Tibial artery (tissue), 4 donors: Measurements from ENCODE around the gene DGKB.

Source experiments
- DNase-seq, 2 donors: peaks; one replicate each; pipeline ENCODE4 v3.0.0-alpha.2; 2019
- H3K27ac ChIP-seq, 2 donors: fragments of 200-600 bp; sonication (generic) in 1 of 2; 1 replicate in 1 of 2; 2 replicates in 1 of 2; pipeline ENCODE4 v1.5.1; 2018 to 2019; ENCODE audit warnings: mild to moderate bottlenecking in 1 of 2
- H3K27me3 ChIP-seq, 2 donors: fragments of 200-600 bp; sonication (generic) in 1 of 2; one replicate each; pipeline versions ENCODE4 v1.5.1 to v1.6.0; 2016 to 2019
- H3K36me3 ChIP-seq, 3 donors: fragments of 200-600 bp; sonication (generic) in 2 of 3; one replicate each; pipeline ENCODE4 v1.5.1; 2016 to 2019; ENCODE audit warnings: mild to moderate bottlenecking in 2 of 3
- H3K4me1 ChIP-seq, 4 donors: fragments of 200-600 bp; sonication (generic) in 2 of 4; 1 replicate in 3 of 4; 2 replicates in 1 of 4; pipeline ENCODE4 v1.5.1; 2016 to 2019
- H3K4me3 ChIP-seq, 2 donors: fragments of 200-600 bp; sonication (generic) in 1 of 2; 1 replicate in 1 of 2; 2 replicates in 1 of 2; pipeline ENCODE4 v1.5.1; 2018 to 2019; ENCODE audit warnings: mild to moderate bottlenecking in 2 of 2
- H3K9me3 ChIP-seq, 3 donors: fragments of 200-600 bp; sonication (generic) in 1 of 3; one replicate each; pipeline ENCODE4 v1.5.1; 2016 to 2019
- intact Hi-C: fragments of 100-400 bp; cut with DNase I; formaldehyde crosslinking; loops from one replicate; pipeline ENCODE4 v1.15.0; 2023; ENCODE audit warnings: low total_unique reads
- TF ChIP-seq, protein P1 (sequence below), 2 experiments: fragments of 200-600 bp in 1 of 2; fragments of 450-650 bp in 1 of 2; IDR thresholded peaks; one replicate each; pipeline ENCODE4 v1.5.1; 2017 to 2019; ENCODE audit warnings: antibody characterized with exemption in 2 of 2, mild to moderate bottlenecking in 1 of 2, moderate library complexity in 1 of 2

DGKB gene

DNA sequence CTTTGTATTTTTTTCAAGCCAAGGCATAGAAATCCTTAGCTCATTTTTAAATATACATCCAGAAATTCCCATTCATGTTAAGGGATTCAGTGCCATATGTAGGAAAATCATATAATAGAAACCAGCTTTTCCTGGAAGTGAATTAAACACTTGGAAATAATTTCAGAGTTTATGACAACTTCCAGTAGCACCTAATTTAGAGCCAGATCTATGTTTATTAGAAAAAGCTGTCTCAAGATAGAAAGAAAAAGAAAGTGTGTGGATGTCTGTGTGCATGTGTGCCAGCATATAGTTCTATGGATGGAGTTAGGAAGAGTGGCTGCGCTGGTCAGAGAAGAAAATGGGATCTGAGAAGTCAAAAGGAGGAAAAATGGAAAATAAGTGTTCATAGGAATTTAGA, 225.7 kb downstream of the DGKB start:
- H3K36me3 ChIP-seq, result no peaks in the 10 kb centered on the region
- no peaks in the 10 kb centered on the region for H3K9me3 ChIP-seq
- no peak overlapping the region for H3K4me3 ChIP-seq
- intact Hi-C loops, result no loop called here
- no peaks in the 10 kb centered on the region for H3K27me3 ChIP-seq
- no peak overlapping the region for H3K27ac ChIP-seq
- no peak for DNase-seq
- H3K4me1 ChIP-seq, result no peaks in the 10 kb centered on the region
- TF ChIP-seq, protein P1, sequence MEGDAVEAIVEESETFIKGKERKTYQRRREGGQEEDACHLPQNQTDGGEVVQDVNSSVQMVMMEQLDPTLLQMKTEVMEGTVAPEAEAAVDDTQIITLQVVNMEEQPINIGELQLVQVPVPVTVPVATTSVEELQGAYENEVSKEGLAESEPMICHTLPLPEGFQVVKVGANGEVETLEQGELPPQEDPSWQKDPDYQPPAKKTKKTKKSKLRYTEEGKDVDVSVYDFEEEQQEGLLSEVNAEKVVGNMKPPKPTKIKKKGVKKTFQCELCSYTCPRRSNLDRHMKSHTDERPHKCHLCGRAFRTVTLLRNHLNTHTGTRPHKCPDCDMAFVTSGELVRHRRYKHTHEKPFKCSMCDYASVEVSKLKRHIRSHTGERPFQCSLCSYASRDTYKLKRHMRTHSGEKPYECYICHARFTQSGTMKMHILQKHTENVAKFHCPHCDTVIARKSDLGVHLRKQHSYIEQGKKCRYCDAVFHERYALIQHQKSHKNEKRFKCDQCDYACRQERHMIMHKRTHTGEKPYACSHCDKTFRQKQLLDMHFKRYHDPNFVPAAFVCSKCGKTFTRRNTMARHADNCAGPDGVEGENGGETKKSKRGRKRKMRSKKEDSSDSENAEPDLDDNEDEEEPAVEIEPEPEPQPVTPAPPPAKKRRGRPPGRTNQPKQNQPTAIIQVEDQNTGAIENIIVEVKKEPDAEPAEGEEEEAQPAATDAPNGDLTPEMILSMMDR (IDR thresholded peaks at IDR 0.05), result no peak

DNA sequence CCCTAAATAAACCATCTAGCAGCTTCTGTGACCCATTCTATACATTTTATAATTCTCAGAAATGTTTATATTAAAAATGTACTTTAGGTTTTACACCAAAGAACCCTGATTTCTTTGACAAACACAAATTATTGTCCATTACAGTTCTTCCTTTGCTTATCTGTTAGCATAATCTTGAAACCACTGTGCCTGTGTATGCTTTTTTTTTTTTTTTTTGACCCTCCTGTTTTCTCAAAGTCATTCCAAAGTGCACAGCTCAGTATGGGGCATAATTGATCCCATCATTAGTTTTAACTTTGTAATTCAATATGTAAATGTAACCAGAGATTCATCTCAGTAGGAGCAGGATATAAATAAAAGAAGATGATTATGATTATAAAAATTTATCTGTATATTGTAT, 229.3 kb downstream of the DGKB start:
- no peaks in the 10 kb centered on the region for H3K9me3 ChIP-seq
- TF ChIP-seq, protein P1 (IDR thresholded peaks at IDR 0.05), result no peak
- no peaks in the 10 kb centered on the region for H3K4me1 ChIP-seq
- DNase-seq, result no peak
- intact Hi-C loops, result no loop called here
- no peak overlapping the region for H3K27ac ChIP-seq
- H3K27me3 ChIP-seq, result no peaks in the 10 kb centered on the region
- no peaks in the 10 kb centered on the region for H3K36me3 ChIP-seq
- no peak overlapping the region for H3K4me3 ChIP-seq

DNA sequence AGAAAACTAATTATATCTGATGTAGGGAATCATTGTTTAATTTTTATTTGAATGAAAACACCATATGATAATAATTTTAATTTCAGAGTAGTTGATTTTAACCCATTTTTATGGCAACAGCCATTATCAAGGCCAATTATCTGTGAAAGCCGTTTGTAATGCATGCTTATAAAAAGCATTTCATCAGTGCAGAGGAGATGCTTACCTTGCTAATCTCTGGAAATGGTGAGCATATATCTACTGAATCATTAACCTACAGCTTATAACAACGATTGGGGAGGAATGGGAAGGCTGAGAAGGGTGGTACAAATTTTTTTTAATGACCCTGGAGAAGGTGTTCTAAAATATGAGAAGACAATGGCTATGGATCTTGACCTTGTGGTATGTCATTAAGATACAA, 235.6 kb downstream of the DGKB start:
- H3K9me3 ChIP-seq, result no peaks in the 10 kb centered on the region
- no peaks in the 10 kb centered on the region for H3K4me1 ChIP-seq
- no peak for DNase-seq
- no peaks in the 10 kb centered on the region for H3K27me3 ChIP-seq
- no peaks in the 10 kb centered on the region for H3K36me3 ChIP-seq
- TF ChIP-seq, protein P1 (IDR thresholded peaks at IDR 0.05), result no peak
- H3K4me3 ChIP-seq, result no peak overlapping the region
- intact Hi-C loops, result no loop called here
- H3K27ac ChIP-seq, result no peak overlapping the region

DNA sequence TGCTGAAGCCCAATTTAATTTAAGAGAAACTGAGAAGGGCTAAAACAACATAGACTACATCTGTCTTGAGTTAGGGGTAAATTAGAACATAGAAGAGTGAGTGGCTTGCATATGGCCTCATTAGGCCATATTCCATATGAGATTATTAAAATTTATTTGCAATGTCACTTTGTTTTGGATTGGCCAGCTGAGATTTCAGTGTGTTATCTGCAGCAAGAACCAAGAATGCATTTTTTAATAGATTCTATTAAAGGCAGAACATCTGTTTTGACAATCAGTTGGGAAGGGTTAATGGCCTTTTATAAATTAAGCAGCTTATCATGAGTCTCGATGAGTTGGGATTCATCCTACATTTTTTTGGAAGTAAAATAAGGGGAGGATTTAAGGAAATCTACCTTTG, 236.2 kb downstream of the DGKB start:
- TF ChIP-seq, protein P1 (IDR thresholded peaks at IDR 0.05), result no peak

DNA sequence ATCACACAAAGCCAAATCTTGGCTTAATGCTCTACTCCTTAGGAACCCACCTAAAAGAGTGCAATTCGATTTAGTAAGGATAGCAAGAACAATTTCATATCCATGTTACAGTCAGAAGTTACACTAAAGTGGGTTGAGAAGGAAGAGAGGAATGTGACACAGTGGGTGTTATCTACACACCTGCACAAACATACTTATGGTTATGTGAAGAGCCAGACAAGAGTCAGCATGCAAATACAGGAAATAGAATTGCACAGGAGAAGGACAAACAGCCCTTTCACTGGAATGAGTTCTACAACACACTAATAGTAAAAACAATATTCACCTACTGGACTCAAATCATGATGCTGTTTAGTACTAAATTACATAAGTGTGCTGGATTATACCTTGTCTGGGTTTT, 262.8 kb downstream of the DGKB start:
- no peak overlapping the region for H3K4me3 ChIP-seq
- no peaks in the 10 kb centered on the region for H3K4me1 ChIP-seq
- H3K27me3 ChIP-seq, result no peaks in the 10 kb centered on the region
- no peak for DNase-seq
- no peaks in the 10 kb centered on the region for H3K36me3 ChIP-seq
- H3K27ac ChIP-seq, result no peak overlapping the region
- H3K9me3 ChIP-seq, result peaks cover 0 to 9% (median 2%) of the 10 kb centered on the region in 3 donors
- intact Hi-C loops, result no loop called here
- TF ChIP-seq, protein P1 (IDR thresholded peaks at IDR 0.05), result no peak

More for the DNA sequence above, 236.2 kb downstream of the DGKB start:
- Histone ChIP-seq H3K27ac (no peak overlapping the region), H3K27me3 (no peaks in the 10 kb centered on the region), H3K36me3 (no peaks in the 10 kb centered on the region), H3K4me3 (no peak overlapping the region), H3K4me1 (no peaks in the 10 kb centered on the region), H3K9me3 (no peaks in the 10 kb centered on the region)
- intact Hi-C loops, result no loop called here
- no peak for DNase-seq

DNA sequence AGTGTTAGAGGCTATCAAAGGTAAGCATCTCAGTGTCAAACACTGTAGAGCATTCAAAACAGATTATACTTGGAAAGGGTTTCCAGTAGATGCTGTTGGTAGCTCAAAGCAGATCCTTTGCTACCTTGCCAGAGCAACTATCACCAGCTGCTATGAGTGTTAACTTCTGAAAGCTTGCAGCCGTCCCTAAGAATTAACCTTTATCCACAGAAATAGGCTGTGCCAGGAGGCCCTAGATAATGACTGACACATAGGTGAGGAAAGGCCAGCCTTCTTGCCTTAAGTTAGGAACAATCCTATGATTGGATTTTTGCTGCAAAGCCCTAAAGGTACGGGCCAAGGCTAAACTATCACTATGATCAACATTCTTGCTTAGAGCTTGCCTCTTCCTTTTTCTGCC, 263.2 kb downstream of the DGKB start:
- TF ChIP-seq, protein P1 (IDR thresholded peaks at IDR 0.05), result no peak
- Histone ChIP-seq H3K36me3 (no peaks in the 10 kb centered on the region), H3K4me1 (no peaks in the 10 kb centered on the region), H3K27ac (no peak overlapping the region), H3K27me3 (no peaks in the 10 kb centered on the region), H3K4me3 (no peak overlapping the region), H3K9me3 (peaks cover 0 to 7% (median 0%) of the 10 kb centered on the region in 3 donors)
- intact Hi-C loops, result no loop called here
- no peak for DNase-seq
